Endothelial cell of umbilical vein (primary cell): ENCODE measurements around the gene TIMELESS.
"Not testable (repeated sequence)": the region's sequence is repeated elsewhere in the genome, so short reads cannot be mapped to it uniquely, and the experiment has no call there.

ENCODE experiments used
- EZH2 ChIP-seq: IDR thresholded peaks from 2 replicates; pipeline ENCODE4 v1.6.1; 2012; ENCODE audit warnings: borderline replicate concordance, low read depth, mild to moderate bottlenecking, moderate library complexity, low read length, inconsistent platforms; ENCODE audit not compliant: severe bottlenecking
- POLR2A ChIP-seq: IDR thresholded peaks from 2 replicates; pipeline ENCODE4 v1.6.1; 2012; ENCODE audit warnings: low read depth, mild to moderate bottlenecking, control low read depth, low read length
- TF ChIP-seq, protein P1 (sequence below), 2 donors: IDR thresholded peaks; 1 replicate in 1 of 2; 2 replicates in 1 of 2; pipeline ENCODE4 v1.5.1; 2011; ENCODE audit warnings: low read length in 2 of 2, mild to moderate bottlenecking in 2 of 2, moderate library complexity in 2 of 2, control low read depth in 1 of 2, inconsistent platforms in 1 of 2, low read depth in 1 of 2; ENCODE audit not compliant: insufficient read depth in 1 of 2; ENCODE audit errors: extremely low read depth in 1 of 2
- TF ChIP-seq, protein P2 (sequence below): IDR thresholded peaks from 2 replicates; pipeline ENCODE4 v1.6.1; 2011; ENCODE audit not compliant: insufficient read depth, insufficient read length

DNA sequence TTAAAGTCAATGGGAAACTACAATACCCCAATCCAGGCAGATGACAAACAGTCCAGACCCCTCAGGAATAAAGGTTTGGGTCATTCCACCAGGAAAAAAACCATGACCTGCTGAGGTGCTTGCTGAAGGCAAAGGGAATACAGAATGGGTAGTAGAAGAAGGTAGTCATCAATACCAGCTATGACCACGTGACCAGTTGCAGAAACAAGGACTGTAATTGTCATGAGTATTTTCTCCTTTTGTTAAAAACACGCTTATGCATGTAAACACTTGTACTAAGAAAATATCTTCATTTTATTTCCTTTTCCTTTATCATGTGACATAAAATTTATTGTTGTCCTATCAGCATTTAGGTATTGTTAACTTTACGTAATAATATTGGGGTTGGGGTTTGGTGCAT, 45.0 kb downstream of the TIMELESS start:
- TF ChIP-seq, protein P1, sequence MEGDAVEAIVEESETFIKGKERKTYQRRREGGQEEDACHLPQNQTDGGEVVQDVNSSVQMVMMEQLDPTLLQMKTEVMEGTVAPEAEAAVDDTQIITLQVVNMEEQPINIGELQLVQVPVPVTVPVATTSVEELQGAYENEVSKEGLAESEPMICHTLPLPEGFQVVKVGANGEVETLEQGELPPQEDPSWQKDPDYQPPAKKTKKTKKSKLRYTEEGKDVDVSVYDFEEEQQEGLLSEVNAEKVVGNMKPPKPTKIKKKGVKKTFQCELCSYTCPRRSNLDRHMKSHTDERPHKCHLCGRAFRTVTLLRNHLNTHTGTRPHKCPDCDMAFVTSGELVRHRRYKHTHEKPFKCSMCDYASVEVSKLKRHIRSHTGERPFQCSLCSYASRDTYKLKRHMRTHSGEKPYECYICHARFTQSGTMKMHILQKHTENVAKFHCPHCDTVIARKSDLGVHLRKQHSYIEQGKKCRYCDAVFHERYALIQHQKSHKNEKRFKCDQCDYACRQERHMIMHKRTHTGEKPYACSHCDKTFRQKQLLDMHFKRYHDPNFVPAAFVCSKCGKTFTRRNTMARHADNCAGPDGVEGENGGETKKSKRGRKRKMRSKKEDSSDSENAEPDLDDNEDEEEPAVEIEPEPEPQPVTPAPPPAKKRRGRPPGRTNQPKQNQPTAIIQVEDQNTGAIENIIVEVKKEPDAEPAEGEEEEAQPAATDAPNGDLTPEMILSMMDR (IDR thresholded peaks at IDR 0.05; ENCODE audit: extremely low read depth in 1 of 2, insufficient read depth in 1 of 2, low read depth in 1 of 2, low read length in 2 of 2), result not testable (repeated sequence)
- not testable (repeated sequence) for TF ChIP-seq POLR2A, EZH2
- TF ChIP-seq, protein P2, sequence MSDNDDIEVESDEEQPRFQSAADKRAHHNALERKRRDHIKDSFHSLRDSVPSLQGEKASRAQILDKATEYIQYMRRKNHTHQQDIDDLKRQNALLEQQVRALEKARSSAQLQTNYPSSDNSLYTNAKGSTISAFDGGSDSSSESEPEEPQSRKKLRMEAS, result not testable (repeated sequence)
